Glutamatergic neuron (in vitro differentiated cells): ENCODE measurements around the gene CACNA1C. TPM values are rescaled to one million over a fixed set of nuclear protein-coding genes. Genes with fewer than 3 reads are reported as not detected.

Experiments
- DNase-seq: peaks from one replicate; pipeline ENCODE4 v3.0.0; 2022
- H3K27ac Mint-ChIP-seq: one replicate; pipeline ENCODE4 v1.8.0; 2020; ENCODE audit warnings: mild to moderate bottlenecking, mixed read lengths, inconsistent platforms; ENCODE audit not compliant: unreplicated experiment
- H3K27me3 Mint-ChIP-seq: one replicate; pipeline ENCODE4 v1.8.0; 2020; ENCODE audit warnings: mild to moderate bottlenecking, moderate library complexity, mixed read lengths, inconsistent platforms; ENCODE audit not compliant: unreplicated experiment
- H3K36me3 Mint-ChIP-seq: one replicate; pipeline ENCODE4 v1.8.0; 2020; ENCODE audit warnings: mild to moderate bottlenecking, mixed read lengths, inconsistent platforms; ENCODE audit not compliant: unreplicated experiment
- H3K4me1 Mint-ChIP-seq: one replicate; pipeline ENCODE4 v1.8.0; 2020; ENCODE audit warnings: mild to moderate bottlenecking, low read depth, mixed read lengths, inconsistent platforms; ENCODE audit not compliant: unreplicated experiment
- H3K4me3 Mint-ChIP-seq: one replicate; pipeline ENCODE4 v1.8.0; 2020; ENCODE audit warnings: mild to moderate bottlenecking, mixed read lengths, inconsistent platforms; ENCODE audit not compliant: unreplicated experiment
- H3K9me3 Mint-ChIP-seq: one replicate; pipeline ENCODE4 v1.8.0; 2020; ENCODE audit warnings: mild to moderate bottlenecking, moderate library complexity, mixed read lengths, inconsistent platforms; ENCODE audit not compliant: unreplicated experiment
- total RNA-seq: library from RNA; stranded (reverse); fragmentation: NEBNext Ultra II Directional; extraction: Animal tissue kit (Norgen Biotek cat#: 25700); gene quantifications from one replicate; pipeline ENCODE4 v1.2.1, GENCODE V29; 2021; ENCODE audit not compliant: unreplicated experiment
- TF ChIP-seq, protein P1 (sequence below): fragments of 200-600 bp; sonication (generic); IDR thresholded peaks from one replicate; pipeline ENCODE4 v1.5.0; 2021; ENCODE audit not compliant: partially characterized antibody, unreplicated experiment

CACNA1C gene
- total RNA-seq, 1 donor from 2014 or later = 11.0 TPM

DNA sequence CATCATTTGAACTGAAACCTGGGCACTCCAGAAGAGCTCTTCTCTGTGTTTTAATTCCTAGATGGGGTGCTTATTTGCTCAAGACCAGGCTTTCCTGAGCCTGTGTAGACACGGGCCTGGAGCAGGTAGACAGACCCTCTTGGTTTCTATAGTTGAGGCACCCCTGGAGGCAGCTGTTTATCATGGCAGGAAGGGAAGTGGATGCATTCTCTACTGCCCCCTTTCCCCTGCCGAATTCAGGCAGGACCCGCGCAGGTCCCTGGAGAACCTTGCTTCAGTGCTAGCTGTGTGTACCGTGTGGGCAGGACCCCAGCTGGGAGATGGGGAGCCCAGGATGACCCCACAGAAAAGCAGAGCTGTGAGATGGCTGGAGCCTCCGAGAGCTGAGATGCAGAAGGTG is 6.0 kb downstream of the CACNA1C start:
- no peak for DNase-seq
- TF ChIP-seq, protein P1, sequence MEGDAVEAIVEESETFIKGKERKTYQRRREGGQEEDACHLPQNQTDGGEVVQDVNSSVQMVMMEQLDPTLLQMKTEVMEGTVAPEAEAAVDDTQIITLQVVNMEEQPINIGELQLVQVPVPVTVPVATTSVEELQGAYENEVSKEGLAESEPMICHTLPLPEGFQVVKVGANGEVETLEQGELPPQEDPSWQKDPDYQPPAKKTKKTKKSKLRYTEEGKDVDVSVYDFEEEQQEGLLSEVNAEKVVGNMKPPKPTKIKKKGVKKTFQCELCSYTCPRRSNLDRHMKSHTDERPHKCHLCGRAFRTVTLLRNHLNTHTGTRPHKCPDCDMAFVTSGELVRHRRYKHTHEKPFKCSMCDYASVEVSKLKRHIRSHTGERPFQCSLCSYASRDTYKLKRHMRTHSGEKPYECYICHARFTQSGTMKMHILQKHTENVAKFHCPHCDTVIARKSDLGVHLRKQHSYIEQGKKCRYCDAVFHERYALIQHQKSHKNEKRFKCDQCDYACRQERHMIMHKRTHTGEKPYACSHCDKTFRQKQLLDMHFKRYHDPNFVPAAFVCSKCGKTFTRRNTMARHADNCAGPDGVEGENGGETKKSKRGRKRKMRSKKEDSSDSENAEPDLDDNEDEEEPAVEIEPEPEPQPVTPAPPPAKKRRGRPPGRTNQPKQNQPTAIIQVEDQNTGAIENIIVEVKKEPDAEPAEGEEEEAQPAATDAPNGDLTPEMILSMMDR = no peak
- peaks cover 11% of the 10 kb centered on the region for H3K4me1 Mint-ChIP-seq
- H3K4me3 Mint-ChIP-seq = no peak overlapping the region
- peaks cover 11% of the 10 kb centered on the region for H3K27me3 Mint-ChIP-seq
- H3K27ac Mint-ChIP-seq = no peak overlapping the region
- H3K9me3 Mint-ChIP-seq = no peaks in the 10 kb centered on the region
- peaks cover 5% of the 10 kb centered on the region for H3K36me3 Mint-ChIP-seq

DNA sequence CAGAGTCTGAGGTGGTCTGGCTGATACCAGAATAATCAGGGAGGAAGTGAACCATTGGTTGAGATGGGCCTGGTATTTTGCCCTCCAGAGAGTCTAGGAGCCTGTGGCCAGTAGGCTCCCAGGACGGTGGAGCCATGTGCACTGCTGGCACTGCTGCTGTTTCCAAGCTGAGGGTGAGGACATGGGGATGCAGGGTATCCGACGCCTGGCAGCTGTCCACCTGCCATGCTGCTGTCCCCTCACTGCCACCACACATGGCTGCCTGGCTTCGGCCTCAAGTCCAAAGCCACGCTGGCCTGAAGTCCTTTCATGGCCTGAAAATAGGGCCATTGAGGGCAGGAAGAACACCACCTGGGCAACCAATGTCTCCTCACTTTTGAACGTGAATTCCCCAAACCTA is 8.6 kb downstream of the CACNA1C start:
- no peak for DNase-seq
- Mint-ChIP-seq H3K9me3 (no peaks in the 10 kb centered on the region), H3K4me1 (peaks cover 7% of the 10 kb centered on the region), H3K36me3 (peaks cover 5% of the 10 kb centered on the region), H3K4me3 (no peak overlapping the region), H3K27me3 (peaks cover 4% of the 10 kb centered on the region), H3K27ac (no peak overlapping the region)
- TF ChIP-seq, protein P1 = no peak

DNA sequence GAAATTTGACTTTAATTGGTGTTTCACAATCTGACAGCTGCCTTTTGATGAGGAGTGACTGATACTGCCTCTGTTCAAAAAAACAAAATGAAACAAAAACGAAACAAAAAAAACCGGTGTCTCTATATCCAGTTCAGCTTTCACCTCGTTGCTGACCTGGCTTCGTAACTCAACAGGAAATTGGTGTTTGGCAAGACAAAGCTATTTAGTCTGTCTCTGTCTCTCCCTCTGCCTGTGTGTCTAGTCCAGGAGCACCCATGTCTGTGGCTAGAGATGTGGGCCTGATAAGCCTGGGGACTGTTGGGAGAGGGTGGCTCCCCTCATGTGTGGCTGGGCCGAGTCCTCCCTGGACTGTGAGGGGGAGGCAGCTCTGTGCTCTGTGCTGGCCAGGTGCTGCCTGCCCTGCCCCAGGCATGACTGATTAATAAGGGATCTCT is 11.3 kb downstream of the CACNA1C start:
- Mint-ChIP-seq H3K4me1 (no peaks in the 10 kb centered on the region), H3K27ac (no peak overlapping the region), H3K36me3 (peaks cover 10% of the 10 kb centered on the region), H3K9me3 (no peaks in the 10 kb centered on the region), H3K27me3 (peaks cover 4% of the 10 kb centered on the region), H3K4me3 (no peak overlapping the region)
- TF ChIP-seq, protein P1 = no peak
- DNase-seq = no peak

DNA sequence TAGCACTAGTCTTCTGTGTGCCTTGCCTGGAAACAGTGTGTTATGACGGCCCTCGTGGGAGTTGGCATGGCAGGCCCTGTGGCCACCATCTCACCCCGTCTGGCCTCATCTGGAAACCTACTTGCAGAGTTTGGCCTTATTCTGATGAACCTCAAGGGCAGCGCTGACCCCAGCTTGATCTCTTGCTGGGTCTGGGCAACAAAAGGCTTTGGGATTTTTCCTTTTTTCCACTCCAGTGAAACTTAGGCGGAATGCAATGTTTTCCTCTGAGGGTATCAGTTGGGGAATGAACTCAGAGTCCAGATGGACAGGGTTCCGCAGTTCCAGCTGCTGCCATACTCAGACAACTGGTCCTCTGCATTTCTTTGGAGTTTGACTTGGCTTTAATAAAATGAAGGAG is 15.9 kb downstream of the CACNA1C start:
- Mint-ChIP-seq H3K4me3 (no peak overlapping the region), H3K9me3 (peaks cover 5% of the 10 kb centered on the region), H3K27me3 (peaks cover 2% of the 10 kb centered on the region), H3K4me1 (no peaks in the 10 kb centered on the region), H3K36me3 (peaks cover 18% of the 10 kb centered on the region), H3K27ac (no peak overlapping the region)
- TF ChIP-seq, protein P1 = no peak
- DNase-seq = no peak

DNA sequence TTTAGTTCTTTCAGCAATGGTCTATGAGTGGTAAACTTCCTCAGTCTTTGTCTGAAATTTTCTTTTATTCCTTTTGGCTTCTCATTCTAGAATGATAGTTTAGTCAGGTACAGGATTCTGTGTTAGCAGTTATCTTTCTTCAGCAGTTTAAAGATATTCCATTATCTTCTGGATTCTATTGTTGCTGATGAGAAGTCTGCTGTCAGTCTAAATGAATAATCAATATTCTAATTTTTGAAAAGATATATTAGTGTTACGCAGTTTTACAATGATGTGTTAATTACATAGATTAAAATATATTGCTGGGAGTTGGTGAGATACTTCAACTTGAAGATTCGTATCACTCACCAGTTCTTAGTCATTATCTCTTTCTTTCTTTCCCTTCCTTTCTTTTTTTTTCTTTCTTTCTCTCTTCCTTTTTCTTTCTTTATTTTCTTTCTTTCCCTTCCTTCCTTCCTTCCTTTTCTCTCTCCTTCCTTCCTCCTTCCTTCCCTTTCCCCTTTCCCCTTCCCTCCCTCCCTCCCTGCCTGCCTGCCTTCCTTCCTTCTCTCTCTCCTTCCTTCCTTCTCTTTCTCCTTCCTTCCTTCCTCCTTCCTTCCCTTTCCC is 17.8 kb downstream of the CACNA1C start:
- TF ChIP-seq, protein P1 = no peak
- Mint-ChIP-seq H3K4me3 (no peak overlapping the region), H3K9me3 (peaks cover 5% of the 10 kb centered on the region), H3K36me3 (peaks cover 18% of the 10 kb centered on the region), H3K27ac (no peak overlapping the region), H3K4me1 (no peaks in the 10 kb centered on the region), H3K27me3 (no peaks in the 10 kb centered on the region)
- DNase-seq = no peak
